Colonic mucosa (tissue), 4 donors: ENCODE data around the gene LRIT3. TPM values are rescaled to one million over a fixed set of nuclear protein-coding genes. Genes with fewer than 3 reads are reported as not detected.
A peak's percentile ranks its signal among the peaks of the same experiment; 100 is the strongest.

Experiments
- DNase-seq: peaks from one replicate; pipeline ENCODE4 v3.0.0-alpha.2; 2020
- H3K27ac ChIP-seq: fragments of 200-600 bp; one replicate; pipeline ENCODE4 v1.8.0; 2021
- H3K27me3 ChIP-seq: fragments of 200-600 bp; one replicate; pipeline ENCODE4 v1.8.0; 2021
- H3K36me3 ChIP-seq: fragments of 200-600 bp; one replicate; pipeline ENCODE4 v1.8.0; 2021
- H3K4me1 ChIP-seq: fragments of 200-600 bp; one replicate; pipeline ENCODE4 v1.8.0; 2021; ENCODE audit warnings: mild to moderate bottlenecking
- H3K4me3 ChIP-seq: fragments of 200-600 bp; one replicate; pipeline ENCODE4 v1.8.0; 2021
- H3K9ac ChIP-seq, 2 donors: one replicate each; pipeline ENCODE4 v1.7.0; 2013; ENCODE audit warnings: control low read depth in 2 of 2, low read depth in 2 of 2, low read length in 2 of 2
- H3K9me3 ChIP-seq: fragments of 200-600 bp; one replicate; pipeline ENCODE4 v1.8.0; 2021
- CTCF ChIP-seq: fragments of 200-600 bp; IDR thresholded peaks from one replicate; pipeline ENCODE4 v1.8.0; 2022; ENCODE audit warnings: antibody characterized with exemption, mild to moderate bottlenecking
- intact Hi-C: fragments of 100-400 bp; cut with DNase I; formaldehyde crosslinking; loops from one replicate; pipeline ENCODE4 v1.14.1; 2022
- total RNA-seq, 2 donors: library from RNA; stranded (reverse); fragmentation: NEBNext Ultra II Directional in 1 of 2; extraction: Animal tissue kit (Norgen Biotek cat#: 25700) in 1 of 2; gene quantifications; one replicate each; pipeline ENCODE4 v1.2.1, GENCODE V29; 2021
- donor health status: healthy.
- donor health status: DM: no; HTN: no; CAD: no.
- donor health status: DM: no; HTN: no; CAD: no.

The LRIT3 gene
- total RNA-seq, 2 donors from 2014 or later, result 0.15 TPM; not detected in 1

DNA sequence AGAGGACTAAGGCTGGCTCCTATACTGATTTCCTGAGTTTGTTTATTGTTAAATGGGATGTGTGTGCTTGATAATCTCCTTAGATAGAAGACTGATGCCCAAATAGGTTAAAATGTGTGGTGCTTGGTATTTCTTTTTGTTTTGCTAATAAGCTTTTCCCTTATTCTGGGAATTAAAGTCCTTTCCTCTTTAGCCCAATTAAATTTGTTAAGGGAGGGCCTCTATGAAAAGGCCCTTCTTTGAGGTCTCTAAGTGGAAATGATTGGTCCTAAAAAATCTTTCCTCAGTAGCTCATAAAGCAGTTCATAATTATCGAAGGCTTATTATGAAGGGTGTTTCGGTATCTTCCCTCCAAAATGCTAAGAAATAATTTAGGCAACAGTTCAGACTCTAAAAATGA is 20.2 kb upstream of the LRIT3 start, which contains the start of gene RRH:
Gene RRH, plus strand, starts transcription at position 301 of the 400 bp plus-strand sequence. Its CDS starts 56 bp downstream, at position 357.
- intact Hi-C loops, result loop anchor here (5.0 to 10.0 kb wide), 2 partner anchors 147 to 405 kb away; no protein-coding TSS in a partner anchor
- Histone ChIP-seq H3K4me3 (no peak within 1 kb of the TSS), H3K9ac (no peak within 1 kb of the TSS), H3K27ac (no peak within 1 kb of the TSS), H3K36me3 (peaks cover 5% of the 10 kb centered on the region), H3K27me3 (no peaks in the 10 kb centered on the region), H3K4me1 (no peaks in the 10 kb centered on the region), H3K9me3 (no peaks in the 10 kb centered on the region)
- no peak for TF ChIP-seq CTCF
- DNase-seq, result no peak

GRCh38 chr4:109833756-109834155 is 14.2 kb upstream of the LRIT3 start:
- no peak overlapping the region for H3K4me3 ChIP-seq
- H3K4me1 ChIP-seq, result no peaks in the 10 kb centered on the region
- no peak for DNase-seq
- no peak for TF ChIP-seq CTCF
- H3K36me3 ChIP-seq, result no peaks in the 10 kb centered on the region
- no peaks in the 10 kb centered on the region for H3K27me3 ChIP-seq
- no peaks in the 10 kb centered on the region for H3K9me3 ChIP-seq
- intact Hi-C loops, result no loop called here
- no peak overlapping the region for H3K9ac ChIP-seq
- H3K27ac ChIP-seq, result no peak overlapping the region

DNA sequence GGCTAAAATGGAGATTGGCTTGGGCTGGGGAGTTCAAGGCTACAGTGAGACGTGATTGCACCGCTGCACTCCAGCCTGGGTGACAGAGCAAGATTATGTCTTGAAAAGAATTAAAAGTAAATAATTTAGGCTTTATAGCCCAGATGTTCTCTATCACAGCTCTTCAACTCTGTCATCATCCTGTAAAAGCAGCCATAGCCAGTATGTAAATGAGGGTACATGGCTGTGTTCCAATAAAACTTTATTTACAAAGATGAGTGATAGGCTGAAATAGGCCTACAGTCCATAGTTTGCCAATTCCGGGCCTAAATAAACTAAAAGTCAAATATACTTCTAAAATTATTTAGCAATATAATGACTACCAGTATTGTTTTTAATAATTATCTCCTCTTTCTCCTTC is 10.9 kb upstream of the LRIT3 start:
- DNase-seq, result no peak
- Histone ChIP-seq H3K27me3 (no peaks in the 10 kb centered on the region), H3K9ac (no peak overlapping the region), H3K4me1 (no peaks in the 10 kb centered on the region), H3K27ac (no peak overlapping the region), H3K9me3 (no peaks in the 10 kb centered on the region), H3K4me3 (no peak overlapping the region), H3K36me3 (no peaks in the 10 kb centered on the region)
- intact Hi-C loops, result no loop called here
- no peak for TF ChIP-seq CTCF

- Histone ChIP-seq H3K4me1 (no peaks in the 10 kb centered on the region), H3K36me3 (no peaks in the 10 kb centered on the region), H3K27me3 (no peaks in the 10 kb centered on the region), H3K9ac (no peak overlapping the region), H3K27ac (no peak overlapping the region), H3K9me3 (no peaks in the 10 kb centered on the region), H3K4me3 (no peak overlapping the region)
- TF ChIP-seq CTCF, result no peak
- peak; percentile 48 for DNase-seq
- intact Hi-C loops, result no loop called here
Measured at GRCh38 chr4:109846395-109847098, 1.4 kb upstream of the LRIT3 start.

GRCh38 chr4:109848501-109848900 is 594 bp downstream of the LRIT3 start:
- Histone ChIP-seq H3K9ac (no peak overlapping the region), H3K27me3 (no peaks in the 10 kb centered on the region), H3K36me3 (no peaks in the 10 kb centered on the region), H3K9me3 (no peaks in the 10 kb centered on the region), H3K4me3 (no peak overlapping the region), H3K4me1 (no peaks in the 10 kb centered on the region), H3K27ac (no peak overlapping the region)
- intact Hi-C loops, result no loop called here
- DNase-seq, result no peak
- no peak for TF ChIP-seq CTCF
